Fibroblast of lung (primary cell): ENCODE results near the gene RMRP. TPM values are rescaled to one million over a fixed set of nuclear protein-coding genes. Genes with fewer than 3 reads are reported as not detected.
A peak's percentile ranks its signal among the peaks of the same experiment; 100 is the strongest.

Source experiments
- DNase-seq, 2 donors: peaks; one replicate each; pipeline versions ENCODE4 v3.0.0 to v3.0.0-alpha.2; 2010; ENCODE audit warnings: low read depth in 2 of 2
- H2AFZ ChIP-seq: 2 replicates; pipeline ENCODE4 v1.5.1; 2012; ENCODE audit warnings: low read length, control low read depth, inconsistent platforms
- H3K27ac ChIP-seq: 2 replicates; pipeline ENCODE4 v1.5.1; 2011; ENCODE audit warnings: low read length, control low read depth; ENCODE audit not compliant: insufficient read depth
- H3K27me3 ChIP-seq: 2 replicates; pipeline ENCODE4 v1.5.1; 2011; ENCODE audit warnings: mild to moderate bottlenecking, low read length; ENCODE audit not compliant: control insufficient read depth, insufficient read depth
- H3K36me3 ChIP-seq: 2 replicates; pipeline ENCODE4 v1.5.1; 2011; ENCODE audit warnings: low read length; ENCODE audit not compliant: control insufficient read depth, insufficient read depth
- H3K4me1 ChIP-seq: 2 replicates; pipeline ENCODE4 v1.5.1; 2011; ENCODE audit warnings: low read length; ENCODE audit not compliant: control insufficient read depth, insufficient read depth; ENCODE audit errors: extremely low read depth
- H3K4me2 ChIP-seq: 2 replicates; pipeline ENCODE4 v1.5.1; 2011; ENCODE audit warnings: low read length, control low read depth; ENCODE audit not compliant: insufficient read depth; ENCODE audit errors: extremely low read depth
- H3K4me3 ChIP-seq, 4 experiments: fragments of 200-600 bp in 1 of 4; sonication (generic) in 1 of 4; replicated peaks in 1 of 4; 2 replicates each; pipeline ENCODE4 v1.5.1; 2011 to 2016; ENCODE audit warnings: low read length in 4 of 4, low read depth in 3 of 4, mild to moderate bottlenecking in 3 of 4, control low read depth in 2 of 4, inconsistent platforms in 1 of 4, mixed read lengths in 1 of 4; ENCODE audit not compliant: insufficient read depth in 1 of 4; ENCODE audit errors: control extremely low read depth in 1 of 4
- H3K79me2 ChIP-seq: 2 replicates; pipeline ENCODE4 v1.5.1; 2012; ENCODE audit warnings: mild to moderate bottlenecking, low read length, inconsistent platforms; ENCODE audit not compliant: control insufficient read depth, insufficient read depth
- H3K9ac ChIP-seq: 2 replicates; pipeline ENCODE4 v1.5.1; 2011; ENCODE audit warnings: mild to moderate bottlenecking, low read length, control low read depth; ENCODE audit not compliant: insufficient read depth
- H3K9me3 ChIP-seq: 2 replicates; pipeline ENCODE4 v1.5.1; 2012; ENCODE audit warnings: low read depth, low read length; ENCODE audit not compliant: control insufficient read depth, insufficient read depth
- H4K20me1 ChIP-seq: 2 replicates; pipeline ENCODE4 v1.5.1; 2011; ENCODE audit warnings: low read length; ENCODE audit not compliant: control insufficient read depth, insufficient read depth; ENCODE audit errors: extremely low read depth
- CTCF ChIP-seq, 2 donors: IDR thresholded peaks in 1 of 2; conservative IDR thresholded peaks in 1 of 2; 1 replicate in 1 of 2; 2 replicates in 1 of 2; pipeline ENCODE4 v1.5.1; 2011 to 2012; ENCODE audit warnings: low read length in 2 of 2, control low read depth in 1 of 2, inconsistent platforms in 1 of 2, low read depth in 1 of 2, mild to moderate bottlenecking in 1 of 2
- EZH2 ChIP-seq: IDR thresholded peaks from 2 replicates; pipeline ENCODE4 v1.5.1; 2012; ENCODE audit warnings: low read length, control low read depth, mild to moderate bottlenecking; ENCODE audit errors: missing control alignments
- polyA plus RNA-seq, 2 donors: library from polyadenylated mRNA; depleted of rRNA in 1 of 2; stranded (reverse) in 1 of 2; unstranded in 1 of 2; fragments of >200 nt; gene quantifications; 2 replicates each; pipeline ENCODE4 v1.2.1, GENCODE V29; 2011 to 2012; ENCODE audit warnings: missing spikeins in 1 of 2
- total RNA-seq: library from RNA; depleted of rRNA; stranded (reverse); fragments of >200 nt; gene quantifications from 2 replicates; pipeline ENCODE4 v1.2.1, GENCODE V29; 2014

Gene RMRP
- total and polyA plus RNA-seq, 2 donors (not counting 1 experiment from before 2014, with no cell fraction given), result 110 to 67,954 TPM

- H3K79me2 ChIP-seq, result no peaks in the 10 kb centered on the region
- no peak overlapping the region for H3K27ac ChIP-seq
- DNase-seq, result no peak
- no peak for TF ChIP-seq EZH2
- no peak for TF ChIP-seq CTCF (conservative IDR thresholded peaks at IDR 0.05 in 1 of 2, IDR thresholded peaks at IDR 0.05 in 1 of 2; ENCODE audit: low read depth in 1 of 2, low read length in 2 of 2)
- H4K20me1 ChIP-seq, result no peaks in the 10 kb centered on the region
- H3K9ac ChIP-seq, result no peak overlapping the region
- no peaks in the 10 kb centered on the region for H3K27me3 ChIP-seq
- no peaks in the 10 kb centered on the region for H3K9me3 ChIP-seq
- no peak overlapping the region for H3K4me2 ChIP-seq
- peaks cover 6% of the 10 kb centered on the region for H3K4me1 ChIP-seq
- peaks cover 47% of the 10 kb centered on the region for H3K36me3 ChIP-seq
- no peak overlapping the region for H2AFZ ChIP-seq
- no peak overlapping the region for H3K4me3 ChIP-seq
Observed at GRCh38 chr9:35697486-35697885, 39.7 kb upstream of the RMRP start.

GRCh38 chr9:35696520-35697215 lies 38.8 kb upstream of the RMRP start:
- Histone ChIP-seq H3K27ac (no peak overlapping the region), H3K36me3 (peaks cover 44% of the 10 kb centered on the region)
- TF ChIP-seq EZH2, result no peak
- peak; percentile 84 to 96 for TF ChIP-seq CTCF (conservative IDR thresholded peaks at IDR 0.05 in 1 of 2, IDR thresholded peaks at IDR 0.05 in 1 of 2; ENCODE audit: low read depth in 1 of 2, low read length in 2 of 2)

GRCh38 chr9:35695943-35696401 lies 38.2 kb upstream of the RMRP start:
- peak in 1 of 2 donors; percentile 58 for DNase-seq
- TF ChIP-seq CTCF (conservative IDR thresholded peaks at IDR 0.05 in 1 of 2, IDR thresholded peaks at IDR 0.05 in 1 of 2; ENCODE audit: low read depth in 1 of 2, low read length in 2 of 2) (no peak), EZH2 (no peak)
- H3K36me3 ChIP-seq, result peaks cover 44% of the 10 kb centered on the region
- no peaks in the 10 kb centered on the region for H4K20me1 ChIP-seq
- peak overlapping the region; percentile 5 for H3K4me2 ChIP-seq
- no peak overlapping the region for H3K27ac ChIP-seq
- no peak overlapping the region for H3K4me3 ChIP-seq
- no peaks in the 10 kb centered on the region for H3K79me2 ChIP-seq
- peaks cover 10% of the 10 kb centered on the region for H3K4me1 ChIP-seq
- H3K9ac ChIP-seq, result no peak overlapping the region
- no peaks in the 10 kb centered on the region for H3K9me3 ChIP-seq
- no peaks in the 10 kb centered on the region for H3K27me3 ChIP-seq
- no peak overlapping the region for H2AFZ ChIP-seq

More at GRCh38 chr9:35696520-35697215, 38.8 kb upstream of the RMRP start:
- peaks cover 6% of the 10 kb centered on the region for H3K4me1 ChIP-seq
- no peak overlapping the region for H3K4me3 ChIP-seq
- H3K9ac ChIP-seq, result no peak overlapping the region
- H3K9me3 ChIP-seq, result no peaks in the 10 kb centered on the region
- DNase-seq, result peak; percentile 38 to 55
- H2AFZ ChIP-seq, result no peak overlapping the region
- no peaks in the 10 kb centered on the region for H3K27me3 ChIP-seq
- no peaks in the 10 kb centered on the region for H4K20me1 ChIP-seq
- no peaks in the 10 kb centered on the region for H3K79me2 ChIP-seq
- H3K4me2 ChIP-seq, result no peak overlapping the region
